Activated CD4-positive, alpha-beta memory T cell treated with anti-CD3 and anti-CD28 coated beads for 36 hours (primary cell): ENCODE measurements around the gene CDKN2B-AS1. TPM values are rescaled to one million over a fixed set of nuclear protein-coding genes. Genes with fewer than 3 reads are reported as not detected.
A peak's percentile ranks its signal among the peaks of the same experiment; 100 is the strongest.
"Not testable (repeated sequence)": the region's sequence is repeated elsewhere in the genome, so short reads cannot be mapped to it uniquely, and the experiment has no call there.

Source experiments
- CTCF ChIA-PET: fragments of 350-600 bp; sonication (Branson Sonifier 250); formaldehyde crosslinking; loops from one replicate; lab custom pipeline; 2021; ENCODE audit warnings: antibody characterized with exemption, inconsistent platforms; lab: Charles Lee
- POLR2A ChIA-PET: fragments of 350-600 bp; sonication (Branson Sonifier 250); formaldehyde crosslinking; loops from one replicate; lab custom pipeline; 2021; ENCODE audit warnings: antibody characterized with exemption; lab: Charles Lee
- DNase-seq: peaks from one replicate; pipeline ENCODE4 v3.0.0-alpha.2; 2020
- H3K27ac Mint-ChIP-seq: one replicate; pipeline ENCODE4 v1.8.0; 2021; ENCODE audit warnings: mixed read lengths
- H3K27me3 Mint-ChIP-seq: one replicate; pipeline ENCODE4 v1.8.0; 2021; ENCODE audit warnings: mixed read lengths
- H3K36me3 Mint-ChIP-seq: one replicate; pipeline ENCODE4 v1.8.0; 2021; ENCODE audit warnings: mixed read lengths
- H3K4me1 Mint-ChIP-seq: one replicate; pipeline ENCODE4 v1.8.0; 2021; ENCODE audit warnings: low read depth, mixed read lengths
- H3K4me3 Mint-ChIP-seq: one replicate; pipeline ENCODE4 v1.8.0; 2021; ENCODE audit warnings: mild to moderate bottlenecking, mixed read lengths
- H3K9me3 Mint-ChIP-seq: one replicate; pipeline ENCODE4 v1.8.0; 2021; ENCODE audit warnings: mixed read lengths
- intact Hi-C: fragments of 100-400 bp; cut with micrococcal nuclease; formaldehyde crosslinking; loops from one replicate; pipeline ENCODE4 v1.15.1; 2023
- total RNA-seq, 2 experiments: library from RNA; stranded (reverse); gene quantifications; one replicate each; pipeline ENCODE4 v1.2.3, GENCODE V29; 2021

Gene CDKN2B-AS1
- total RNA-seq, 2 experiments from 2014 or later, result 0.59 to 0.87 TPM

GRCh38 chr9:22049411-22049810 lies 54.8 kb downstream of the CDKN2B-AS1 start:
- no peak for DNase-seq
- POLR2A ChIA-PET, result no interaction called here
- Mint-ChIP-seq H3K36me3 (no peaks in the 10 kb centered on the region), H3K4me3 (no peak overlapping the region), H3K27me3 (peaks cover 15% of the 10 kb centered on the region), H3K27ac (no peak overlapping the region), H3K4me1 (peaks cover 36% of the 10 kb centered on the region), H3K9me3 (no peaks in the 10 kb centered on the region)
- CTCF ChIA-PET, result interaction anchor here (1.2 kb wide), 1 partner anchor 11 kb away, joined by 4 read pairs; no protein-coding TSS in a partner anchor
- intact Hi-C loops, result no loop called here

GRCh38 chr9:22050924-22051323 lies 56.3 kb downstream of the CDKN2B-AS1 start:
- CTCF ChIA-PET, result interaction anchor here (0.8 to 3.8 kb wide), 4 partner anchors 16 to 193 kb away, joined by 3 to 20 read pairs (median 3); partner anchors contain the start of gene CDKN2B
- Mint-ChIP-seq H3K4me3 (no peak overlapping the region), H3K9me3 (no peaks in the 10 kb centered on the region), H3K27ac (no peak overlapping the region), H3K4me1 (peaks cover 34% of the 10 kb centered on the region), H3K27me3 (peaks cover 15% of the 10 kb centered on the region), H3K36me3 (no peaks in the 10 kb centered on the region)
- no peak for DNase-seq
- POLR2A ChIA-PET, result interaction anchor here (1.4 kb wide), 1 partner anchor 29 kb away, joined by 4 read pairs; no protein-coding TSS in a partner anchor
- intact Hi-C loops, result no loop called here

DNA sequence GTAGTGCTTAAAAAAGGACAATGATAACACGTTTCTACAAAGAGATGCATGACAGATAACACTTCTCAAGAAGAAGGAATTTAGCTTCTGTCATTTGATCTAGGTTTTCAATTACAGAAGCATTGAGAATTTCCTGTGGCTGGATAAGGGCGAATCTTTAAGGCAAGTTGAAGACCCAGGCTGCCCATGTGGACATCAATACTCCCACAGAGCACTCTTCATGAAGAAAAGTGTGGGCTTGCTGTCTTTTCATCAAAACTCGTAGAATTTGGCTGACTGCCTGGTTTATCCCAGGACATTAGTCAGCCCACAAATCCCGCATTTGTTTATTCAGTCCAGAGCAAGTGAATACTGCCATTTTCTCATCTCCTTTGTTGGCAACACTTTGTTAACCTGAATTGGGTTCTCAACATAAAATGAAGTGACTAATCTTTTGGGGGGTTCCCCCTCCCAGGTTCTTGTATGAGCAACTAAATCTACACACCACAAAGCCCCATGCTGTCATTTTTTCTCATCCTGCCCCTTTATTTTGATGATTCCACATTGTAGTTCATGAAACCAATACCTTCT lies 57.9 kb downstream of the CDKN2B-AS1 start:
- Mint-ChIP-seq H3K4me3 (no peak overlapping the region), H3K9me3 (no peaks in the 10 kb centered on the region), H3K36me3 (no peaks in the 10 kb centered on the region), H3K4me1 (peaks cover 26% of the 10 kb centered on the region), H3K27me3 (peaks cover 12% of the 10 kb centered on the region), H3K27ac (no peak overlapping the region)
- intact Hi-C loops, result loop anchor here (1.0 kb wide), 6 partner anchors 21 to 695 kb away; no protein-coding TSS in a partner anchor
- POLR2A ChIA-PET, result no interaction called here
- peak; percentile 50 for DNase-seq
- CTCF ChIA-PET, result interaction anchor here (1.0 to 3.8 kb wide), 5 partner anchors 13 to 239 kb away, joined by 3 to 20 read pairs (median 5); partner anchors contain the start of gene CDKN2B

- DNase-seq, result no peak
- Mint-ChIP-seq H3K4me3 (no peak overlapping the region), H3K27ac (no peak overlapping the region), H3K27me3 (peaks cover 12% of the 10 kb centered on the region), H3K4me1 (peaks cover 26% of the 10 kb centered on the region), H3K9me3 (no peaks in the 10 kb centered on the region), H3K36me3 (no peaks in the 10 kb centered on the region)
- ChIA-PET CTCF (interaction anchor here (0.6 to 3.8 kb wide), 8 partner anchors 14 to 239 kb away, joined by 3 to 20 read pairs (median 4); partner anchors contain the start of gene CDKN2B), POLR2A (interaction anchor here (0.8 kb wide), 1 partner anchor 27 kb away, joined by 4 read pairs; no protein-coding TSS in a partner anchor)
- intact Hi-C loops, result no loop called here
These were observed 58.6 kb downstream of the CDKN2B-AS1 start for GRCh38 chr9:22053178-22053577.

GRCh38 chr9:22054076-22054475 lies 59.5 kb downstream of the CDKN2B-AS1 start:
- peaks cover 26% of the 10 kb centered on the region for H3K4me1 Mint-ChIP-seq
- H3K4me3 Mint-ChIP-seq, result no peak overlapping the region
- H3K27me3 Mint-ChIP-seq, result peaks cover 9% of the 10 kb centered on the region
- no peaks in the 10 kb centered on the region for H3K36me3 Mint-ChIP-seq
- H3K27ac Mint-ChIP-seq, result no peak overlapping the region
- no peak for DNase-seq
- ChIA-PET POLR2A (no interaction called here), CTCF (interaction anchor here (0.7 to 3.8 kb wide), 3 partner anchors 12 to 106 kb away, joined by 3 to 20 read pairs (median 4); partner anchors contain the start of gene CDKN2B)
- intact Hi-C loops, result no loop called here
- H3K9me3 Mint-ChIP-seq, result no peaks in the 10 kb centered on the region

GRCh38 chr9:22054529-22054928 lies 59.9 kb downstream of the CDKN2B-AS1 start:
- no peak overlapping the region for H3K27ac Mint-ChIP-seq
- CTCF ChIA-PET, result interaction anchor here (0.7 kb wide), 1 partner anchor 12 kb away, joined by 4 read pairs; no protein-coding TSS in a partner anchor
- intact Hi-C loops, result no loop called here

GRCh38 chr9:22055090-22055489 lies 60.5 kb downstream of the CDKN2B-AS1 start:
- Mint-ChIP-seq H3K4me1 (peaks cover 26% of the 10 kb centered on the region), H3K4me3 (no peak overlapping the region), H3K9me3 (no peaks in the 10 kb centered on the region), H3K27ac (no peak overlapping the region), H3K27me3 (peaks cover 5% of the 10 kb centered on the region), H3K36me3 (no peaks in the 10 kb centered on the region)
- intact Hi-C loops, result no loop called here
- CTCF ChIA-PET, result no interaction called here
- POLR2A ChIA-PET, result no interaction called here
- DNase-seq, result no peak

More at GRCh38 chr9:22054529-22054928, 59.9 kb downstream of the CDKN2B-AS1 start:
- peaks cover 6% of the 10 kb centered on the region for H3K27me3 Mint-ChIP-seq
- POLR2A ChIA-PET, result no interaction called here
- no peak overlapping the region for H3K4me3 Mint-ChIP-seq
- H3K36me3 Mint-ChIP-seq, result no peaks in the 10 kb centered on the region
- H3K9me3 Mint-ChIP-seq, result no peaks in the 10 kb centered on the region
- no peak for DNase-seq
- peaks cover 26% of the 10 kb centered on the region for H3K4me1 Mint-ChIP-seq

DNA sequence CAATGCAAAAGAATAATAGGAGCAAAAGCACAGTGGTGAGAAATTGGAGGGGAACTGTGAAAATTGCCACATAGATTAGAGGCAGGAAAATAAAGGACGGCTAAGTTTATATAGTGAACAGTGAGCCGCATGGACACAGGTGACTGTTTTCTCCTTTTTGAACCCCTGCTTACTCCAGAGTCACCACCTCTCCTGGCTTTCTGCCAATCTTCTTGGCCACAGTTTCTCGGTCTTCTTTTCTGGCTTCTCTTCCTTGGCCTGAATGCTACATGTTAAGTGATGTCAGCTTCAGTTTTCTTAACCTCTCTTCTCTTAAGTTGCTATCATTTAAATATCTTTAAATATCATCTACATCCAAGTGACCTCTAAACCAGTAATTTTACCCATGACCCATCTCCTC lies 61.8 kb downstream of the CDKN2B-AS1 start:
- Mint-ChIP-seq H3K36me3 (no peaks in the 10 kb centered on the region), H3K4me3 (no peak overlapping the region), H3K27me3 (peaks cover 9% of the 10 kb centered on the region), H3K4me1 (peaks cover 20% of the 10 kb centered on the region), H3K27ac (no peak overlapping the region), H3K9me3 (no peaks in the 10 kb centered on the region)
- no peak for DNase-seq
- intact Hi-C loops, result no loop called here
- POLR2A ChIA-PET, result no interaction called here
- CTCF ChIA-PET, result no interaction called here

DNA sequence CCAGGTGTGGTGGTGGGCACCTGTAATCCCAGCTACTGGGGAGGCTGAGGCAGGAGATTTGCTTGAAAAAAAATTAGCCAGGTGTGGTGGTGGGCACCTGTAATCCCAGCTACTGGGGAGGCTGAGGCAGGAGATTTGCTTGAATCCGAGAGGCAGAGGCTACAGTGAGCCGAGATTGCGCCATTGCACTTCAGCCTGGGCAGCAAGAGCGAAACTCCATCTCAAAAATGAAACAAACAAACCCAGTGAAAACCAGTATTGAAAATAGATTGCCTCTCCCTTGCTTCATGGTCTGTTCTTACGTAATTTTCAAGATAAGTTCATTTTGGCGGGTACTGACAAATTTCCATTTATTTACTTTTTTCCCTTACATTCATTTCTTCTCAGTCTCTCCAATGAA lies 63.4 kb downstream of the CDKN2B-AS1 start:
- DNase-seq, POLR2A ChIA-PET, intact Hi-C loops, H3K4me1 Mint-ChIP-seq, H3K27me3 Mint-ChIP-seq, CTCF ChIA-PET, H3K9me3 Mint-ChIP-seq, H3K4me3 Mint-ChIP-seq, H3K36me3 Mint-ChIP-seq, H3K27ac Mint-ChIP-seq: not testable (repeated sequence)

DNA sequence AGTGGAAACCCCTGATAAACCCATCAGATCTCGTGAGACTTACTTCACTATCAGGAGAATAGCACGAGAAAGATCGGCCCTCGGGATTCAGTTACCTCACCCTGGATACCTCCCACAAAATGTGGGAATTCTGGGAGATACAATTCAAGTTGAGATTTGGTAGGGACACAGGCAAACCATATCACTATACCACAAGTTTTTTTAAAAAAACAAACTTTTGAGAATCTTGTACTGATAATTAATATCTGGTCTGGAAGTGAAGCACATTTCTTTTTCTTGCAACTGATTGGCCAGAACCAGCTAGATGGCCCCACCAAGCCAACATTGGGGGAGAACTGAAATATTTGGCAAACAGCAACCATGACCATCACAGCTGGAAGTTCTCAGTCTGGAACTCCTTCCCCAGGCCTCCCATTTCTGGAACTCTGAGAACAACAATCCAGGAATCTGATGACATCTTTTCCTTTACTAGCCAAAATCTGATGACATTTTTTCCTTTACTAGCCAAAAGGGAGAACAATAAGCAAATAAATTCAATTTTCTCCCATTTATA lies 66.3 kb downstream of the CDKN2B-AS1 start:
- Mint-ChIP-seq H3K4me1 (peaks cover 18% of the 10 kb centered on the region), H3K27ac (no peak overlapping the region), H3K4me3 (no peak overlapping the region), H3K36me3 (no peaks in the 10 kb centered on the region), H3K9me3 (no peaks in the 10 kb centered on the region), H3K27me3 (peaks cover 11% of the 10 kb centered on the region)
- ChIA-PET CTCF (no interaction called here), POLR2A (no interaction called here)
- no peak for DNase-seq
- intact Hi-C loops, result no loop called here

- no peak overlapping the region for H3K27ac Mint-ChIP-seq
- H3K4me3 Mint-ChIP-seq, result no peak overlapping the region
- intact Hi-C loops, result no loop called here
- CTCF ChIA-PET, result interaction anchor here (1.1 to 1.3 kb wide), 2 partner anchors 17 to 174 kb away, joined by 3 read pairs; no protein-coding TSS in a partner anchor
- no peaks in the 10 kb centered on the region for H3K36me3 Mint-ChIP-seq
- H3K9me3 Mint-ChIP-seq, result no peaks in the 10 kb centered on the region
- no peak for DNase-seq
- peaks cover 9% of the 10 kb centered on the region for H3K27me3 Mint-ChIP-seq
- POLR2A ChIA-PET, result interaction anchor here (0.5 to 1.0 kb wide), 2 partner anchors 15 to 16 kb away, joined by 3 to 4 read pairs; no protein-coding TSS in a partner anchor
- H3K4me1 Mint-ChIP-seq, result peaks cover 19% of the 10 kb centered on the region
These were observed 70.4 kb downstream of the CDKN2B-AS1 start for GRCh38 chr9:22064957-22065356.
